WTC11 (cell line): ENCODE measurements around the gene LGALS12. TPM values are rescaled to one million over a fixed set of nuclear protein-coding genes. Genes with fewer than 3 reads are reported as not detected.

ENCODE experiments used
- ATAC-seq: fragments of 200-7000 bp; cut with Tn5 transposase; 2 replicates; pipeline ENCODE4 v1.10.0; 2021; ENCODE audit warnings: mild to moderate bottlenecking, moderate library complexity
- CTCF ChIA-PET: fragments of 300-600 bp; sonication (Branson Sonifier 250); formaldehyde crosslinking; loops from one replicate; lab custom pipeline; 2021; ENCODE audit warnings: antibody characterized with exemption; lab: Charles Lee
- POLR2A ChIA-PET: fragments of 350-600 bp; sonication (Branson Sonifier 250); formaldehyde crosslinking; loops from one replicate; lab custom pipeline; 2021; ENCODE audit warnings: antibody characterized with exemption; lab: Charles Lee
- DNase-seq: peaks from one replicate; pipeline ENCODE4 v3.0.0; 2021; ENCODE audit warnings: low spot score
- H3K27ac Mint-ChIP-seq: 2 replicates; pipeline ENCODE4 v1.8.0; 2021; ENCODE audit warnings: mixed read lengths
- H3K27me3 Mint-ChIP-seq: 2 replicates; pipeline ENCODE4 v1.8.0; 2021; ENCODE audit warnings: low read depth, mild to moderate bottlenecking, moderate library complexity, mixed read lengths
- H3K36me3 Mint-ChIP-seq: 2 replicates; pipeline ENCODE4 v1.8.0; 2021; ENCODE audit warnings: mixed read lengths
- H3K4me1 Mint-ChIP-seq: 2 replicates; pipeline ENCODE4 v1.8.0; 2022; ENCODE audit warnings: mixed read lengths
- H3K4me3 Mint-ChIP-seq: 2 replicates; pipeline ENCODE4 v1.8.0; 2021; ENCODE audit warnings: mild to moderate bottlenecking, moderate library complexity, mixed read lengths
- H3K9me3 Mint-ChIP-seq: 2 replicates; pipeline ENCODE4 v1.8.0; 2021; ENCODE audit warnings: mixed read lengths
- CREM ChIP-seq: sonication (generic); formaldehyde crosslinking; IDR thresholded peaks from 2 replicates; pipeline ENCODE4 v1.8.1; 2022; ENCODE audit warnings: mild to moderate bottlenecking, missing genetic modification reagents, moderate library complexity
- GABPB1 ChIP-seq: sonication (generic); formaldehyde crosslinking; IDR thresholded peaks from 2 replicates; pipeline ENCODE4 v1.8.1; 2023; ENCODE audit warnings: mild to moderate bottlenecking, missing genetic modification reagents
- GTF2I ChIP-seq: fragments of 250-450 bp; sonication (Bioruptor Pico); conservative IDR thresholded peaks from 2 replicates; pipeline ENCODE4 v1.4.0; 2021; ENCODE audit warnings: mild to moderate bottlenecking
- JUN ChIP-seq: sonication (generic); formaldehyde crosslinking; IDR thresholded peaks from 2 replicates; pipeline ENCODE4 v1.8.0; 2023; ENCODE audit warnings: mild to moderate bottlenecking, missing genetic modification reagents
- MYBL2 ChIP-seq: sonication (generic); formaldehyde crosslinking; IDR thresholded peaks from 2 replicates; pipeline ENCODE4 v1.8.1; 2023; ENCODE audit warnings: mild to moderate bottlenecking, moderate library complexity, missing genetic modification reagents
- NFATC4 ChIP-seq: fragments of 250-450 bp; sonication (Bioruptor Pico); IDR thresholded peaks from 2 replicates; pipeline ENCODE4 v1.9.0; 2021; ENCODE audit warnings: mild to moderate bottlenecking
- PRRX2 ChIP-seq: fragments of 250-450 bp; sonication (Bioruptor Pico); IDR thresholded peaks from 2 replicates; pipeline ENCODE4 v1.8.0; 2021; ENCODE audit warnings: mild to moderate bottlenecking
- RELA ChIP-seq: sonication (generic); formaldehyde crosslinking; IDR thresholded peaks from 2 replicates; pipeline ENCODE4 v1.8.1; 2022; ENCODE audit warnings: missing genetic modification reagents, mild to moderate bottlenecking, borderline replicate concordance
- SMAD4 ChIP-seq: sonication (generic); formaldehyde crosslinking; IDR thresholded peaks from 2 replicates; pipeline ENCODE4 v1.8.0; 2022; ENCODE audit warnings: mild to moderate bottlenecking, missing genetic modification reagents
- SOX15 ChIP-seq: fragments of 250-450 bp; sonication (Bioruptor Pico); IDR thresholded peaks from 2 replicates; pipeline ENCODE4 v1.9.0; 2021; ENCODE audit warnings: mild to moderate bottlenecking
- TCF7 ChIP-seq: sonication (generic); formaldehyde crosslinking; IDR thresholded peaks from 2 replicates; pipeline ENCODE4 v1.8.0; 2022; ENCODE audit warnings: mild to moderate bottlenecking, low read depth, missing genetic modification reagents, moderate library complexity
- TEAD1 ChIP-seq: sonication (generic); formaldehyde crosslinking; IDR thresholded peaks from 2 replicates; pipeline ENCODE4 v1.8.0; 2022; ENCODE audit warnings: mild to moderate bottlenecking, missing genetic modification reagents
- ZNF317 ChIP-seq: sonication (generic); formaldehyde crosslinking; IDR thresholded peaks from 2 replicates; pipeline ENCODE4 v1.8.1; 2023; ENCODE audit warnings: low read depth, mild to moderate bottlenecking, moderate library complexity, missing genetic modification reagents, borderline replicate concordance
- ZNF396 ChIP-seq: fragments of 250-450 bp; sonication (Bioruptor Pico); IDR thresholded peaks from 2 replicates; pipeline ENCODE4 v1.8.0; 2021; ENCODE audit warnings: mild to moderate bottlenecking, moderate library complexity, borderline replicate concordance
- ZNF423 ChIP-seq: fragments of 250-450 bp; sonication (Bioruptor Pico); IDR thresholded peaks from 2 replicates; pipeline ENCODE4 v2.1.2; 2022; ENCODE audit warnings: mild to moderate bottlenecking, moderate library complexity
- total RNA-seq: library from RNA; stranded (reverse); gene quantifications from 3 replicates; pipeline ENCODE4 v1.2.3, GENCODE V29; 2021
- TF ChIP-seq, protein P1 (sequence below): sonication (generic); formaldehyde crosslinking; IDR thresholded peaks from 2 replicates; pipeline ENCODE4 v1.8.1; 2022; ENCODE audit warnings: low read depth, mild to moderate bottlenecking, moderate library complexity, missing genetic modification reagents, borderline replicate concordance
- TF ChIP-seq, protein P2 (sequence below): sonication (generic); formaldehyde crosslinking; conservative IDR thresholded peaks from 2 replicates; pipeline ENCODE4 v1.8.1; 2022; ENCODE audit warnings: mild to moderate bottlenecking, missing genetic modification reagents
- TF ChIP-seq, protein P3 (sequence below): sonication (generic); formaldehyde crosslinking; IDR thresholded peaks from 2 replicates; pipeline ENCODE4 v1.8.0; 2022; ENCODE audit warnings: mild to moderate bottlenecking, missing genetic modification reagents
- TF ChIP-seq, protein P4 (sequence below): fragments of 250-450 bp; sonication (Bioruptor Pico); IDR thresholded peaks from 2 replicates; pipeline ENCODE4 v1.9.0; 2021; ENCODE audit warnings: mild to moderate bottlenecking, borderline replicate concordance
- TF ChIP-seq, protein P5 (sequence below): fragments of 200-600 bp; IDR thresholded peaks from 2 replicates; pipeline ENCODE4 v1.8.0; 2022; ENCODE audit warnings: antibody characterized with exemption
- TF ChIP-seq, protein P6 (sequence below): sonication (generic); formaldehyde crosslinking; IDR thresholded peaks from 2 replicates; pipeline ENCODE4 v1.8.0; 2022; ENCODE audit warnings: missing genetic modification reagents

Gene LGALS12
- total RNA-seq, 1 experiment from 2014 or later: 1.4 TPM

DNA sequence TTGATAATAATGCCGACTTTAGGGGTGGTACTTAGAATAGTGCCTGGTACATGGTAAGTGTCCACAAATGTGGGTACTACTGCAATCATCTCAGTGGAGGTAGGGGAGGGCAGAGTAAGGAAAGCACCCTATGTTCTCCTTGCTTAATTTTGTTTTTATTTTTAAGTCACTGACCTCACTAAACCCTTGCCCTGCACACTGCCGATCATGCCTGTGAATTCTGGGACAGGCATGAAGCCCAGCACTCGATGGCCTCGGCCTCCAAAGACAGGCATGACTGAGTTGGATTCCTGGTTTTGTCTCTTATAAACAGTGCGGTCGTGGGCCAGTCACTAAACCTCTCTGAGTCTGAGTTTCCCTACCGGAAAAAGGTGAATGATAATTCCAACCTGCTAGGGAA lies 6.9 kb downstream of the LGALS12 start (continued):
- TF ChIP-seq, protein P1, sequence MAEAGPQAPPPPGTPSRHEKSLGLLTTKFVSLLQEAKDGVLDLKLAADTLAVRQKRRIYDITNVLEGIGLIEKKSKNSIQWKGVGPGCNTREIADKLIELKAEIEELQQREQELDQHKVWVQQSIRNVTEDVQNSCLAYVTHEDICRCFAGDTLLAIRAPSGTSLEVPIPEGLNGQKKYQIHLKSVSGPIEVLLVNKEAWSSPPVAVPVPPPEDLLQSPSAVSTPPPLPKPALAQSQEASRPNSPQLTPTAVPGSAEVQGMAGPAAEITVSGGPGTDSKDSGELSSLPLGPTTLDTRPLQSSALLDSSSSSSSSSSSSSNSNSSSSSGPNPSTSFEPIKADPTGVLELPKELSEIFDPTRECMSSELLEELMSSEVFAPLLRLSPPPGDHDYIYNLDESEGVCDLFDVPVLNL (CRISPR knock-in tag): no peak

DNA sequence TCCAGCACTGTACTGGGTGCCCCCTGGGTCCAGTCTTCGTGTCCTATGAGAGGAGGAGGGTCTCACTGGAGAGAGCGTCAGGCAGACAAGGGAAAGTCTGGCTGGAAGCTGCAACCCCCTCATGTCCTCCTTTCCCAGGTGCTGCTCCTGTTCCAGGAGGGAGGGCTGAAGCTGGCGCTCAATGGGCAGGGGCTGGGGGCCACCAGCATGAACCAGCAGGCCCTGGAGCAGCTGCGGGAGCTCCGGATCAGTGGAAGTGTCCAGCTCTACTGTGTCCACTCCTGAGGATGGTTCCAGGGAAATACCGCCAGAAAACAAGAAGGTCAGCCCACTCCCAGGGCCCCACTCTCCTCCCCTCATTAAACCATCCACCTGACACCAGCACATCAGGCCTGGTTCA lies 10.2 kb downstream of the LGALS12 start:
- peaks cover 21% of the 10 kb centered on the region for H3K9me3 Mint-ChIP-seq
- ChIA-PET POLR2A (no interaction called here), CTCF (interaction anchor here (0.6 to 1.0 kb wide), 2 partner anchors 8 to 168 kb away, joined by 3 to 4 read pairs; no protein-coding TSS in a partner anchor)
- no peak overlapping the region for H3K4me3 Mint-ChIP-seq
- TF ChIP-seq ZNF317 (no peak), TCF7 (CRISPR knock-in tag) (no peak)
- TF ChIP-seq, all 79 proteins: peak for 0
- DNase-seq: no peak
- Mint-ChIP-seq H3K36me3 (peaks cover 19% of the 10 kb centered on the region), H3K27ac (no peak overlapping the region), H3K4me1 (peaks cover 9% of the 10 kb centered on the region), H3K27me3 (no peaks in the 10 kb centered on the region; the same call in 1 of the 2 replicates)
- no peak for ATAC-seq

DNA sequence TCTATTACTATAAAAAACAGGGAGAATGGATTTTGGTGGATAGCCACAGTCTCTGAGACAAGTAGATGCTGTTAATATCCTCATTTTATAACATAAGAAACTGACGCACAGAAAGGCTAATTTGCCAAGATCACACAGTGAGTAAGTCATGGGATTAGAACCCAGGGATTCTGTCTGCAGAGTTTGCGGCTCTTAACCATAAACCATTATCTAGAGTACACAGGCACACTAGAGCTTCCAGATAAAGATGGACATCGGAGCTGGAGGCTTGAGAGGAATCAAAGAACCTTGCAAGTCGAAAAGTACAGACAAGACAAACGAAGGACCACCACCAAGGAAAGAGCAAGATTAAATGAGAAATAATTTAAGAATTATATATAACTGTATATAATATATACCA lies 11.3 kb downstream of the LGALS12 start:
- Mint-ChIP-seq H3K36me3 (peaks cover 27% of the 10 kb centered on the region), H3K27me3 (no peaks in the 10 kb centered on the region; the same call in 1 of the 2 replicates), H3K27ac (no peak overlapping the region), H3K9me3 (peaks cover 28% of the 10 kb centered on the region), H3K4me3 (no peak overlapping the region), H3K4me1 (peaks cover 6% of the 10 kb centered on the region; the same call in 1 of the 2 replicates)
- DNase-seq: no peak
- ChIA-PET POLR2A (no interaction called here), CTCF (interaction anchor here (1.0 kb wide), 1 partner anchor 10 kb away, joined by 4 read pairs; no protein-coding TSS in a partner anchor)
- no peak for ATAC-seq
- TF ChIP-seq TEAD1 (CRISPR knock-in tag) (no peak), GABPB1 (CRISPR knock-in tag) (no peak), NFATC4 (CRISPR knock-in tag) (no peak), SMAD4 (CRISPR knock-in tag) (no peak), PRRX2 (no peak), MYBL2 (no peak), SOX15 (CRISPR knock-in tag) (no peak), RELA (CRISPR knock-in tag) (no peak), GTF2I (CRISPR knock-in tag) (no peak), CREM (CRISPR knock-in tag) (no peak), JUN (CRISPR knock-in tag) (no peak), ZNF396 (CRISPR knock-in tag) (no peak), ZNF423 (CRISPR knock-in tag) (no peak)
- TF ChIP-seq, protein P2, sequence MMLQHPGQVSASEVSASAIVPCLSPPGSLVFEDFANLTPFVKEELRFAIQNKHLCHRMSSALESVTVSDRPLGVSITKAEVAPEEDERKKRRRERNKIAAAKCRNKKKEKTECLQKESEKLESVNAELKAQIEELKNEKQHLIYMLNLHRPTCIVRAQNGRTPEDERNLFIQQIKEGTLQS: no peak
- TF ChIP-seq, protein P3, sequence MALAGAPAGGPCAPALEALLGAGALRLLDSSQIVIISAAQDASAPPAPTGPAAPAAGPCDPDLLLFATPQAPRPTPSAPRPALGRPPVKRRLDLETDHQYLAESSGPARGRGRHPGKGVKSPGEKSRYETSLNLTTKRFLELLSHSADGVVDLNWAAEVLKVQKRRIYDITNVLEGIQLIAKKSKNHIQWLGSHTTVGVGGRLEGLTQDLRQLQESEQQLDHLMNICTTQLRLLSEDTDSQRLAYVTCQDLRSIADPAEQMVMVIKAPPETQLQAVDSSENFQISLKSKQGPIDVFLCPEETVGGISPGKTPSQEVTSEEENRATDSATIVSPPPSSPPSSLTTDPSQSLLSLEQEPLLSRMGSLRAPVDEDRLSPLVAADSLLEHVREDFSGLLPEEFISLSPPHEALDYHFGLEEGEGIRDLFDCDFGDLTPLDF (CRISPR knock-in tag): no peak
- TF ChIP-seq, protein P4, sequence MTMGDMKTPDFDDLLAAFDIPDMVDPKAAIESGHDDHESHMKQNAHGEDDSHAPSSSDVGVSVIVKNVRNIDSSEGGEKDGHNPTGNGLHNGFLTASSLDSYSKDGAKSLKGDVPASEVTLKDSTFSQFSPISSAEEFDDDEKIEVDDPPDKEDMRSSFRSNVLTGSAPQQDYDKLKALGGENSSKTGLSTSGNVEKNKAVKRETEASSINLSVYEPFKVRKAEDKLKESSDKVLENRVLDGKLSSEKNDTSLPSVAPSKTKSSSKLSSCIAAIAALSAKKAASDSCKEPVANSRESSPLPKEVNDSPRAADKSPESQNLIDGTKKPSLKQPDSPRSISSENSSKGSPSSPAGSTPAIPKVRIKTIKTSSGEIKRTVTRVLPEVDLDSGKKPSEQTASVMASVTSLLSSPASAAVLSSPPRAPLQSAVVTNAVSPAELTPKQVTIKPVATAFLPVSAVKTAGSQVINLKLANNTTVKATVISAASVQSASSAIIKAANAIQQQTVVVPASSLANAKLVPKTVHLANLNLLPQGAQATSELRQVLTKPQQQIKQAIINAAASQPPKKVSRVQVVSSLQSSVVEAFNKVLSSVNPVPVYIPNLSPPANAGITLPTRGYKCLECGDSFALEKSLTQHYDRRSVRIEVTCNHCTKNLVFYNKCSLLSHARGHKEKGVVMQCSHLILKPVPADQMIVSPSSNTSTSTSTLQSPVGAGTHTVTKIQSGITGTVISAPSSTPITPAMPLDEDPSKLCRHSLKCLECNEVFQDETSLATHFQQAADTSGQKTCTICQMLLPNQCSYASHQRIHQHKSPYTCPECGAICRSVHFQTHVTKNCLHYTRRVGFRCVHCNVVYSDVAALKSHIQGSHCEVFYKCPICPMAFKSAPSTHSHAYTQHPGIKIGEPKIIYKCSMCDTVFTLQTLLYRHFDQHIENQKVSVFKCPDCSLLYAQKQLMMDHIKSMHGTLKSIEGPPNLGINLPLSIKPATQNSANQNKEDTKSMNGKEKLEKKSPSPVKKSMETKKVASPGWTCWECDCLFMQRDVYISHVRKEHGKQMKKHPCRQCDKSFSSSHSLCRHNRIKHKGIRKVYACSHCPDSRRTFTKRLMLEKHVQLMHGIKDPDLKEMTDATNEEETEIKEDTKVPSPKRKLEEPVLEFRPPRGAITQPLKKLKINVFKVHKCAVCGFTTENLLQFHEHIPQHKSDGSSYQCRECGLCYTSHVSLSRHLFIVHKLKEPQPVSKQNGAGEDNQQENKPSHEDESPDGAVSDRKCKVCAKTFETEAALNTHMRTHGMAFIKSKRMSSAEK (CRISPR knock-in tag): no peak
- TF ChIP-seq, protein P5, sequence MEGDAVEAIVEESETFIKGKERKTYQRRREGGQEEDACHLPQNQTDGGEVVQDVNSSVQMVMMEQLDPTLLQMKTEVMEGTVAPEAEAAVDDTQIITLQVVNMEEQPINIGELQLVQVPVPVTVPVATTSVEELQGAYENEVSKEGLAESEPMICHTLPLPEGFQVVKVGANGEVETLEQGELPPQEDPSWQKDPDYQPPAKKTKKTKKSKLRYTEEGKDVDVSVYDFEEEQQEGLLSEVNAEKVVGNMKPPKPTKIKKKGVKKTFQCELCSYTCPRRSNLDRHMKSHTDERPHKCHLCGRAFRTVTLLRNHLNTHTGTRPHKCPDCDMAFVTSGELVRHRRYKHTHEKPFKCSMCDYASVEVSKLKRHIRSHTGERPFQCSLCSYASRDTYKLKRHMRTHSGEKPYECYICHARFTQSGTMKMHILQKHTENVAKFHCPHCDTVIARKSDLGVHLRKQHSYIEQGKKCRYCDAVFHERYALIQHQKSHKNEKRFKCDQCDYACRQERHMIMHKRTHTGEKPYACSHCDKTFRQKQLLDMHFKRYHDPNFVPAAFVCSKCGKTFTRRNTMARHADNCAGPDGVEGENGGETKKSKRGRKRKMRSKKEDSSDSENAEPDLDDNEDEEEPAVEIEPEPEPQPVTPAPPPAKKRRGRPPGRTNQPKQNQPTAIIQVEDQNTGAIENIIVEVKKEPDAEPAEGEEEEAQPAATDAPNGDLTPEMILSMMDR: no peak
- TF ChIP-seq, protein P6, sequence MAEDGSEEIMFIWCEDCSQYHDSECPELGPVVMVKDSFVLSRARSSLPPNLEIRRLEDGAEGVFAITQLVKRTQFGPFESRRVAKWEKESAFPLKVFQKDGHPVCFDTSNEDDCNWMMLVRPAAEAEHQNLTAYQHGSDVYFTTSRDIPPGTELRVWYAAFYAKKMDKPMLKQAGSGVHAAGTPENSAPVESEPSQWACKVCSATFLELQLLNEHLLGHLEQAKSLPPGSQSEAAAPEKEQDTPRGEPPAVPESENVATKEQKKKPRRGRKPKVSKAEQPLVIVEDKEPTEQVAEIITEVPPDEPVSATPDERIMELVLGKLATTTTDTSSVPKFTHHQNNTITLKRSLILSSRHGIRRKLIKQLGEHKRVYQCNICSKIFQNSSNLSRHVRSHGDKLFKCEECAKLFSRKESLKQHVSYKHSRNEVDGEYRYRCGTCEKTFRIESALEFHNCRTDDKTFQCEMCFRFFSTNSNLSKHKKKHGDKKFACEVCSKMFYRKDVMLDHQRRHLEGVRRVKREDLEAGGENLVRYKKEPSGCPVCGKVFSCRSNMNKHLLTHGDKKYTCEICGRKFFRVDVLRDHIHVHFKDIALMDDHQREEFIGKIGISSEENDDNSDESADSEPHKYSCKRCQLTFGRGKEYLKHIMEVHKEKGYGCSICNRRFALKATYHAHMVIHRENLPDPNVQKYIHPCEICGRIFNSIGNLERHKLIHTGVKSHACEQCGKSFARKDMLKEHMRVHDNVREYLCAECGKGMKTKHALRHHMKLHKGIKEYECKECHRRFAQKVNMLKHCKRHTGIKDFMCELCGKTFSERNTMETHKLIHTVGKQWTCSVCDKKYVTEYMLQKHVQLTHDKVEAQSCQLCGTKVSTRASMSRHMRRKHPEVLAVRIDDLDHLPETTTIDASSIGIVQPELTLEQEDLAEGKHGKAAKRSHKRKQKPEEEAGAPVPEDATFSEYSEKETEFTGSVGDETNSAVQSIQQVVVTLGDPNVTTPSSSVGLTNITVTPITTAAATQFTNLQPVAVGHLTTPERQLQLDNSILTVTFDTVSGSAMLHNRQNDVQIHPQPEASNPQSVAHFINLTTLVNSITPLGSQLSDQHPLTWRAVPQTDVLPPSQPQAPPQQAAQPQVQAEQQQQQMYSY (CRISPR knock-in tag): no peak
